K562 (cell line): Measurements from ENCODE around the gene LRRC10B.

Experiments used
- KDM5B ChIP-seq: fragments of 200-600 bp; sonication (generic); IDR thresholded peaks from 2 replicates; pipeline ENCODE4 v1.6.1; 2012; ENCODE audit warnings: low read depth, mild to moderate bottlenecking, moderate library complexity, low read length, control low read depth, inconsistent platforms; ENCODE audit not compliant: insufficient replicate concordance
- NFYB ChIP-seq: IDR thresholded peaks from 2 replicates; pipeline ENCODE4 v1.6.1; 2011; ENCODE audit warnings: mild to moderate bottlenecking, moderate library complexity; ENCODE audit not compliant: insufficient read length; ENCODE audit errors: extremely low read depth
- SMARCE1 ChIP-seq: fragments of 450-650 bp; IDR thresholded peaks from 2 replicates; pipeline ENCODE4 v1.7.1; 2016; ENCODE audit warnings: mild to moderate bottlenecking
- YY1 ChIP-seq, 3 experiments: IDR thresholded peaks; 2 replicates each; pipeline ENCODE4 v1.6.1; 2011; ENCODE audit warnings: low read length in 2 of 3, mild to moderate bottlenecking in 2 of 3, moderate library complexity in 2 of 3, borderline replicate concordance in 1 of 3, control low read depth in 1 of 3, low read depth in 1 of 3; ENCODE audit not compliant: insufficient read depth in 3 of 3, insufficient replicate concordance in 2 of 3, control insufficient read depth in 1 of 3, insufficient read length in 1 of 3; ENCODE audit errors: extremely low read depth in 1 of 3
- TF ChIP-seq, protein P1 (sequence below), 3 experiments: IDR thresholded peaks in 2 of 3; conservative IDR thresholded peaks in 1 of 3; 2 replicates each; pipeline ENCODE4 v1.5.1; 2011 to 2012; ENCODE audit warnings: low read length in 3 of 3, mild to moderate bottlenecking in 3 of 3, control low read depth in 2 of 3, improper control_type of control experiment in 1 of 3, inconsistent platforms in 1 of 3, low read depth in 1 of 3, mixed read lengths in 1 of 3, moderate library complexity in 1 of 3; ENCODE audit not compliant: insufficient read depth in 2 of 3
- TF ChIP-seq, protein P2 (sequence below): sonication (generic); formaldehyde crosslinking; IDR thresholded peaks from 2 replicates; pipeline ENCODE4 v1.8.1; 2023; ENCODE audit warnings: mild to moderate bottlenecking, missing genetic modification reagents
- TF ChIP-seq, protein P3 (sequence below): sonication (generic); formaldehyde crosslinking; IDR thresholded peaks from 2 replicates; pipeline ENCODE4 v1.8.0; 2022; ENCODE audit warnings: missing genetic modification reagents, mild to moderate bottlenecking, borderline replicate concordance

DNA sequence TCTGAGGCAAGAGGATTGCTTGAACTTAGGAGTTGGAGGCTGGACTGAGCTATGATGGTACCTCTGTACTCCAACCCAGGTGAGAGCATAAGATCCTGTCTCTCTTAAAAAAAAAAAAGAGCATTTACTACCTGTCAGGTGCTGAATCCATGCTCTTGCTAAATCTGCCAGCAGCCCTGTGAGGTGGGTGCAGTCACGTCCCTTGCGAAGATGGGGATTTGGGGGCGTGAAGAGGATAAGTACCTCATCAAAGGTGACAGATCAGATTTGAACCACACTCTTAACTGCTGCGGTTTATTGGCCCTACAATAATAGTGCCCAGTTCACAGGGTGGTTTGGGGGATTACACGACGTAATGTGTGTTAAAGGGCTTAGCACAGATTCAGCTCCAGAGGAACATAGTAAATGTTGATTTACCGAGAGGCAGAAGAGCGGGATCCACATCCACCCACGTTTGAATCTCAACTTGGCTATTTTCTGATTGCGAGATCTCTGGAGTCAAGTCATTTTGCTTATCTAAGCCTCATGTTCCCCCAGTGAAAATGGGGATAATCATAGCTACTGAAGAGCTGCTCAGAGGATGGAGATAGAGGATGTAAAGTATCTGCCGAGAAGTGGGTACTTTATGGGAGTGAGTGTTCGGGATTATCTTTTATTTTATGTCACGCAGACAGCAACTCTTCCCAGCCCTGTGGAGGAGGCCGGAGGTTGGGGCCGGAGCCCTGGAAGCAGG, 28.1 kb upstream of the LRRC10B start:
- no peak for TF ChIP-seq NFYB
- TF ChIP-seq SMARCE1, result no peak
- TF ChIP-seq, protein P1, sequence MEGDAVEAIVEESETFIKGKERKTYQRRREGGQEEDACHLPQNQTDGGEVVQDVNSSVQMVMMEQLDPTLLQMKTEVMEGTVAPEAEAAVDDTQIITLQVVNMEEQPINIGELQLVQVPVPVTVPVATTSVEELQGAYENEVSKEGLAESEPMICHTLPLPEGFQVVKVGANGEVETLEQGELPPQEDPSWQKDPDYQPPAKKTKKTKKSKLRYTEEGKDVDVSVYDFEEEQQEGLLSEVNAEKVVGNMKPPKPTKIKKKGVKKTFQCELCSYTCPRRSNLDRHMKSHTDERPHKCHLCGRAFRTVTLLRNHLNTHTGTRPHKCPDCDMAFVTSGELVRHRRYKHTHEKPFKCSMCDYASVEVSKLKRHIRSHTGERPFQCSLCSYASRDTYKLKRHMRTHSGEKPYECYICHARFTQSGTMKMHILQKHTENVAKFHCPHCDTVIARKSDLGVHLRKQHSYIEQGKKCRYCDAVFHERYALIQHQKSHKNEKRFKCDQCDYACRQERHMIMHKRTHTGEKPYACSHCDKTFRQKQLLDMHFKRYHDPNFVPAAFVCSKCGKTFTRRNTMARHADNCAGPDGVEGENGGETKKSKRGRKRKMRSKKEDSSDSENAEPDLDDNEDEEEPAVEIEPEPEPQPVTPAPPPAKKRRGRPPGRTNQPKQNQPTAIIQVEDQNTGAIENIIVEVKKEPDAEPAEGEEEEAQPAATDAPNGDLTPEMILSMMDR (IDR thresholded peaks at IDR 0.05 in 2 of 3, conservative IDR thresholded peaks at IDR 0.05 in 1 of 3; ENCODE audit: insufficient read depth in 2 of 3, low read depth in 1 of 3, low read length in 3 of 3), result no peak
- TF ChIP-seq YY1 (IDR thresholded peaks at IDR 0.05; ENCODE audit: borderline replicate concordance in 1 of 3, control insufficient read depth in 1 of 3, extremely low read depth in 1 of 3, insufficient read depth in 3 of 3, insufficient read length in 1 of 3, insufficient replicate concordance in 2 of 3, low read depth in 1 of 3, low read length in 2 of 3), result no peak
- TF ChIP-seq, protein P2, sequence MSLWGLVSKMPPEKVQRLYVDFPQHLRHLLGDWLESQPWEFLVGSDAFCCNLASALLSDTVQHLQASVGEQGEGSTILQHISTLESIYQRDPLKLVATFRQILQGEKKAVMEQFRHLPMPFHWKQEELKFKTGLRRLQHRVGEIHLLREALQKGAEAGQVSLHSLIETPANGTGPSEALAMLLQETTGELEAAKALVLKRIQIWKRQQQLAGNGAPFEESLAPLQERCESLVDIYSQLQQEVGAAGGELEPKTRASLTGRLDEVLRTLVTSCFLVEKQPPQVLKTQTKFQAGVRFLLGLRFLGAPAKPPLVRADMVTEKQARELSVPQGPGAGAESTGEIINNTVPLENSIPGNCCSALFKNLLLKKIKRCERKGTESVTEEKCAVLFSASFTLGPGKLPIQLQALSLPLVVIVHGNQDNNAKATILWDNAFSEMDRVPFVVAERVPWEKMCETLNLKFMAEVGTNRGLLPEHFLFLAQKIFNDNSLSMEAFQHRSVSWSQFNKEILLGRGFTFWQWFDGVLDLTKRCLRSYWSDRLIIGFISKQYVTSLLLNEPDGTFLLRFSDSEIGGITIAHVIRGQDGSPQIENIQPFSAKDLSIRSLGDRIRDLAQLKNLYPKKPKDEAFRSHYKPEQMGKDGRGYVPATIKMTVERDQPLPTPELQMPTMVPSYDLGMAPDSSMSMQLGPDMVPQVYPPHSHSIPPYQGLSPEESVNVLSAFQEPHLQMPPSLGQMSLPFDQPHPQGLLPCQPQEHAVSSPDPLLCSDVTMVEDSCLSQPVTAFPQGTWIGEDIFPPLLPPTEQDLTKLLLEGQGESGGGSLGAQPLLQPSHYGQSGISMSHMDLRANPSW, result no peak
- TF ChIP-seq, protein P3, sequence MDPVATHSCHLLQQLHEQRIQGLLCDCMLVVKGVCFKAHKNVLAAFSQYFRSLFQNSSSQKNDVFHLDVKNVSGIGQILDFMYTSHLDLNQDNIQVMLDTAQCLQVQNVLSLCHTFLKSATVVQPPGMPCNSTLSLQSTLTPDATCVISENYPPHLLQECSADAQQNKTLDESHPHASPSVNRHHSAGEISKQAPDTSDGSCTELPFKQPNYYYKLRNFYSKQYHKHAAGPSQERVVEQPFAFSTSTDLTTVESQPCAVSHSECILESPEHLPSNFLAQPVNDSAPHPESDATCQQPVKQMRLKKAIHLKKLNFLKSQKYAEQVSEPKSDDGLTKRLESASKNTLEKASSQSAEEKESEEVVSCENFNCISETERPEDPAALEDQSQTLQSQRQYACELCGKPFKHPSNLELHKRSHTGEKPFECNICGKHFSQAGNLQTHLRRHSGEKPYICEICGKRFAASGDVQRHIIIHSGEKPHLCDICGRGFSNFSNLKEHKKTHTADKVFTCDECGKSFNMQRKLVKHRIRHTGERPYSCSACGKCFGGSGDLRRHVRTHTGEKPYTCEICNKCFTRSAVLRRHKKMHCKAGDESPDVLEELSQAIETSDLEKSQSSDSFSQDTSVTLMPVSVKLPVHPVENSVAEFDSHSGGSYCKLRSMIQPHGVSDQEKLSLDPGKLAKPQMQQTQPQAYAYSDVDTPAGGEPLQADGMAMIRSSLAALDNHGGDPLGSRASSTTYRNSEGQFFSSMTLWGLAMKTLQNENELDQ (CRISPR knock-in tag), result no peak
- no peak for TF ChIP-seq KDM5B
